Keratinocyte (primary cell): ENCODE data around the gene HOXB7. TPM values are rescaled to one million over a fixed set of nuclear protein-coding genes. Genes with fewer than 3 reads are reported as not detected.
A peak's percentile ranks its signal among the peaks of the same experiment; 100 is the strongest.

Source experiments
- DNase-seq: peaks from one replicate; pipeline ENCODE4 v3.0.0-alpha.2; 2011; ENCODE audit warnings: low read depth, missing footprints, low spot score
- FAIRE-seq: peaks from 2 replicates; lab custom pipeline; 2011; peaks lifted over from hg19 to GRCh38; lab: Jason Lieb, UNC
- H2AFZ ChIP-seq: 2 replicates; pipeline ENCODE4 v1.6.0; 2012; ENCODE audit warnings: low read length, control low read depth, inconsistent platforms; ENCODE audit not compliant: control insufficient read depth
- H3K27ac ChIP-seq: 2 replicates; pipeline ENCODE4 v1.5.1; 2011; ENCODE audit warnings: low read length; ENCODE audit not compliant: control insufficient read depth, insufficient read depth
- H3K27me3 ChIP-seq: 3 replicates; pipeline ENCODE4 v1.6.0; 2011; ENCODE audit warnings: low read length; ENCODE audit not compliant: control insufficient read depth, insufficient read depth; ENCODE audit errors: extremely low read depth
- H3K36me3 ChIP-seq, 2 experiments: 2 replicates in 1 of 2; 3 replicates in 1 of 2; pipeline ENCODE4 v1.5.1; 2011; ENCODE audit warnings: low read length in 2 of 2, mild to moderate bottlenecking in 1 of 2; ENCODE audit not compliant: control insufficient read depth in 2 of 2, insufficient read depth in 2 of 2; ENCODE audit errors: extremely low read depth in 1 of 2
- H3K4me1 ChIP-seq: 3 replicates; pipeline ENCODE4 v1.5.1; 2011; ENCODE audit warnings: low read length; ENCODE audit not compliant: control insufficient read depth, insufficient read depth; ENCODE audit errors: extremely low read depth
- H3K4me2 ChIP-seq: 3 replicates; pipeline ENCODE4 v1.6.0; 2011; ENCODE audit warnings: low read depth, low read length; ENCODE audit not compliant: control insufficient read depth, insufficient read depth; ENCODE audit errors: extremely low read depth
- H3K4me3 ChIP-seq, 3 experiments: fragments of 200-600 bp in 1 of 3; sonication (generic) in 1 of 3; 2 replicates in 2 of 3; 3 replicates in 1 of 3; pipeline ENCODE4 v1.5.1; 2011 to 2016; ENCODE audit warnings: low read length in 3 of 3, mild to moderate bottlenecking in 3 of 3, control low read depth in 2 of 3, inconsistent platforms in 1 of 3, low read depth in 1 of 3, mixed read lengths in 1 of 3, mixed run types in 1 of 3, moderate library complexity in 1 of 3; ENCODE audit not compliant: control insufficient read depth in 2 of 3, insufficient read depth in 2 of 3; ENCODE audit errors: extremely low read depth in 1 of 3
- H3K79me2 ChIP-seq: 2 replicates; pipeline ENCODE4 v1.6.0; 2012; ENCODE audit warnings: low read length; ENCODE audit not compliant: control insufficient read depth, insufficient read depth
- H3K9ac ChIP-seq: 3 replicates; pipeline ENCODE4 v1.6.0; 2011; ENCODE audit warnings: low read length; ENCODE audit not compliant: control insufficient read depth, insufficient read depth; ENCODE audit errors: extremely low read depth
- H3K9me1 ChIP-seq: 3 replicates; pipeline ENCODE4 v1.6.0; 2011; ENCODE audit warnings: low read length; ENCODE audit not compliant: control insufficient read depth, insufficient read depth; ENCODE audit errors: extremely low read depth
- H3K9me3 ChIP-seq: 2 replicates; pipeline ENCODE4 v1.5.1; 2012; ENCODE audit warnings: low read depth, low read length; ENCODE audit not compliant: control insufficient read depth
- H4K20me1 ChIP-seq: 3 replicates; pipeline ENCODE4 v1.6.0; 2011; ENCODE audit warnings: low read length; ENCODE audit not compliant: control insufficient read depth, insufficient read depth; ENCODE audit errors: extremely low read depth
- EZH2 ChIP-seq: IDR thresholded peaks from one replicate; pipeline ENCODE4 v1.6.1; 2012; ENCODE audit warnings: inconsistent platforms, mild to moderate bottlenecking, low read length, moderate library complexity
- dilution Hi-C: fragments of 300-500 bp; cut with MboI; formaldehyde crosslinking; loops from one replicate; pipeline ENCODE4 v1.7.0; 2020; ENCODE audit warnings: low sequenced_read_pairs; ENCODE audit not compliant: extremely low pct_ligation_motif_present
- polyA plus RNA-seq, 5 experiments: library from polyadenylated mRNA; depleted of rRNA in 3 of 5; stranded (reverse) in 3 of 5; stranded (forward) in 1 of 5; unstranded in 1 of 5; fragments of >200 nt; gene quantifications; 1 replicate in 1 of 5; 2 replicates in 3 of 5; 3 replicates in 1 of 5; pipeline versions ENCODE4 v1.2.1 to v1.2.3, GENCODE V29; 2011 to 2012; ENCODE audit warnings: missing spikeins in 2 of 5, low read depth in 1 of 5, low replicate concordance in 1 of 5
- TF ChIP-seq, protein P1 (sequence below), 3 experiments: IDR thresholded peaks in 1 of 3; conservative IDR thresholded peaks in 1 of 3; optimal IDR thresholded peaks in 1 of 3; 2 replicates in 2 of 3; 3 replicates in 1 of 3; pipeline versions ENCODE3 to v1.5.1; 2011; ENCODE audit warnings: low read length in 3 of 3, mild to moderate bottlenecking in 3 of 3, moderate library complexity in 2 of 3, control low read depth in 1 of 3, inconsistent platforms in 1 of 3; ENCODE audit not compliant: insufficient read depth in 2 of 3; ENCODE audit errors: extremely low read depth in 1 of 3

Gene HOXB7
- polyA plus RNA-seq, 1 donor (not counting 4 experiments of a cell fraction or from before 2014, with no cell fraction given): 1.0 TPM

DNA sequence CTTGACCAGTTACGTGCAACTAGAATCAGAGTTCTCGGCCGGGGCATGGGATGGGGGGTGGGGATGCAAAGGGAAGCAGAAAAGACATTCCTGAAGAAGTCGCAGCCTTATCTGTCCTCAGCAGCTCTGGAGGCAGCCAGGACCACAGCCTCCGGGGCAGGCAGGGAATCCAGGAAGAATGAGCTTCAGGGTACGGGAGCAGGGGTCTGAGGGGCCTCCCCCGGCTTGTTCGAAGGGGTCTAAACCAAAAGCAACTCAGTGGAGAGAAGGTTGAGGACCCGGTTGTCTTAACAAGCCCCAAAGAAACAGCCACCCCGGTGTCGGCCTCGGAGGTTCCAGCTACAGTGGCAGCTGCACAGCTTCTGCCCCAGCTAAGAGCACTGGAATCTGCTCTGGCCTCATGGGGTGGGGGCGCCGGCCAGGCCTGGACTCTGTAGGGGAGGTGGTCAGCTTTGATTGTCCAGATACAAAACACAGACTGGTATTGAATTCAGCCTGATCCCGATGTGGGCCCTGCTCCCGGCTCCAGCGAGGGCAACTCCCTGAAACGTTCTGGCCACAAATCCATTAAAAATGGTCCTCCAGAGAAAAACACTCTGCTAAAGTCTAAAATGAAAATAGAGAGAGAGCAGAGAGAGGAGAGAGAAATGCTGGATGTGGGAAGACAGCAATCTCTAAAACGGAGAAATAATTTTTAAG is 40.3 kb downstream of the HOXB7 start:
- Histone ChIP-seq H3K9me1 (no peaks in the 10 kb centered on the region), H3K9ac (no peak overlapping the region), H3K79me2 (no peaks in the 10 kb centered on the region), H3K4me2 (no peak overlapping the region), H2AFZ (no peak overlapping the region), H3K27me3 (peaks cover 80% of the 10 kb centered on the region), H3K9me3 (no peaks in the 10 kb centered on the region), H3K27ac (no peak overlapping the region), H3K36me3 (peaks cover 0 to 1% of the 10 kb centered on the region in 2 experiments), H4K20me1 (no peaks in the 10 kb centered on the region), H3K4me3 (no peak overlapping the region), H3K4me1 (peaks cover 17% of the 10 kb centered on the region)
- no peak for DNase-seq
- no peak for FAIRE-seq
- dilution Hi-C loops: no loop called here
- TF ChIP-seq, protein P1, sequence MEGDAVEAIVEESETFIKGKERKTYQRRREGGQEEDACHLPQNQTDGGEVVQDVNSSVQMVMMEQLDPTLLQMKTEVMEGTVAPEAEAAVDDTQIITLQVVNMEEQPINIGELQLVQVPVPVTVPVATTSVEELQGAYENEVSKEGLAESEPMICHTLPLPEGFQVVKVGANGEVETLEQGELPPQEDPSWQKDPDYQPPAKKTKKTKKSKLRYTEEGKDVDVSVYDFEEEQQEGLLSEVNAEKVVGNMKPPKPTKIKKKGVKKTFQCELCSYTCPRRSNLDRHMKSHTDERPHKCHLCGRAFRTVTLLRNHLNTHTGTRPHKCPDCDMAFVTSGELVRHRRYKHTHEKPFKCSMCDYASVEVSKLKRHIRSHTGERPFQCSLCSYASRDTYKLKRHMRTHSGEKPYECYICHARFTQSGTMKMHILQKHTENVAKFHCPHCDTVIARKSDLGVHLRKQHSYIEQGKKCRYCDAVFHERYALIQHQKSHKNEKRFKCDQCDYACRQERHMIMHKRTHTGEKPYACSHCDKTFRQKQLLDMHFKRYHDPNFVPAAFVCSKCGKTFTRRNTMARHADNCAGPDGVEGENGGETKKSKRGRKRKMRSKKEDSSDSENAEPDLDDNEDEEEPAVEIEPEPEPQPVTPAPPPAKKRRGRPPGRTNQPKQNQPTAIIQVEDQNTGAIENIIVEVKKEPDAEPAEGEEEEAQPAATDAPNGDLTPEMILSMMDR (optimal IDR thresholded peaks at IDR 0.05 in 1 of 3, IDR thresholded peaks at IDR 0.05 in 1 of 3, conservative IDR thresholded peaks at IDR 0.05 in 1 of 3; ENCODE audit: extremely low read depth in 1 of 3, insufficient read depth in 2 of 3, low read length in 3 of 3): no peak
- TF ChIP-seq EZH2: peak; percentile 35

- Histone ChIP-seq H3K27me3 (peaks cover 86% of the 10 kb centered on the region), H2AFZ (no peak overlapping the region), H3K79me2 (no peaks in the 10 kb centered on the region), H3K4me3 (no peak overlapping the region), H3K36me3 (peaks cover 0 to 1% of the 10 kb centered on the region in 2 experiments), H3K9ac (no peak overlapping the region), H3K27ac (no peak overlapping the region), H3K9me1 (no peaks in the 10 kb centered on the region), H3K4me1 (peaks cover 17% of the 10 kb centered on the region), H3K9me3 (no peaks in the 10 kb centered on the region), H4K20me1 (no peaks in the 10 kb centered on the region), H3K4me2 (no peak overlapping the region)
- TF ChIP-seq, protein P1 (optimal IDR thresholded peaks at IDR 0.05 in 1 of 3, IDR thresholded peaks at IDR 0.05 in 1 of 3, conservative IDR thresholded peaks at IDR 0.05 in 1 of 3; ENCODE audit: extremely low read depth in 1 of 3, insufficient read depth in 2 of 3, low read length in 3 of 3): no peak
- TF ChIP-seq EZH2: no peak
- dilution Hi-C loops: no loop called here
- FAIRE-seq (no peak), DNase-seq (no peak)
Observed at GRCh38 chr17:48569674-48570324, 41.0 kb downstream of the HOXB7 start.
